H1 (cell line): ENCODE data around the gene PDZD2. TPM values are rescaled to one million over a fixed set of nuclear protein-coding genes. Genes with fewer than 3 reads are reported as not detected.
A peak's percentile ranks its signal among the peaks of the same experiment; 100 is the strongest.

ENCODE experiments used
- CTCF ChIA-PET: fragments of 300-600 bp; sonication (Branson Sonifier 250); formaldehyde crosslinking; loops from one replicate; lab custom pipeline; 2021; ENCODE audit not compliant: partially characterized antibody; lab: Charles Lee
- POLR2A ChIA-PET: fragments of 300-600 bp; sonication (Branson Sonifier 250); formaldehyde crosslinking; loops from one replicate; lab custom pipeline; 2021; ENCODE audit warnings: inconsistent platforms; ENCODE audit not compliant: partially characterized antibody; lab: Charles Lee
- DNase-seq, 2 experiments: peaks; one replicate each; pipeline versions ENCODE4 v3.0.0 to v3.0.0-alpha.2; 2010 to 2022; ENCODE audit warnings: low spot score in 2 of 2, low read depth in 1 of 2, mixed read lengths in 1 of 2
- FAIRE-seq: peaks from 2 replicates; lab custom pipeline; 2011; peaks lifted over from hg19 to GRCh38; lab: Jason Lieb, UNC
- H2AFZ ChIP-seq: 2 replicates; pipeline ENCODE4 v1.8.1; 2012; ENCODE audit warnings: low read length, inconsistent platforms
- H2AK5ac ChIP-seq: 2 replicates; pipeline ENCODE4 v1.6.1; 2013; ENCODE audit warnings: low read depth, low read length
- H2BK120ac ChIP-seq: replicated peaks from 2 replicates; pipeline ENCODE3; 2013; ENCODE audit warnings: low read depth, low read length, inconsistent platforms
- H2BK12ac ChIP-seq: 2 replicates; pipeline ENCODE4 v1.6.1; 2013; ENCODE audit warnings: low read depth, low read length
- H2BK15ac ChIP-seq: 2 replicates; pipeline ENCODE4 v1.6.1; 2013; ENCODE audit warnings: low read length
- H2BK20ac ChIP-seq: 2 replicates; pipeline ENCODE4 v1.6.1; 2013; ENCODE audit warnings: low read length
- H2BK5ac ChIP-seq: 2 replicates; pipeline ENCODE4 v1.6.1; 2013; ENCODE audit warnings: low read depth, low read length
- H3K14ac ChIP-seq: 2 replicates; pipeline ENCODE4 v1.6.1; 2013; ENCODE audit warnings: inconsistent platforms; ENCODE audit not compliant: insufficient read length
- H3K18ac ChIP-seq: 2 replicates; pipeline ENCODE4 v1.6.1; 2013; ENCODE audit warnings: low read length; ENCODE audit errors: extremely low read depth
- H3K23ac ChIP-seq: 2 replicates; pipeline ENCODE4 v1.6.1; 2013; ENCODE audit warnings: inconsistent platforms; ENCODE audit not compliant: insufficient read length
- H3K23me2 ChIP-seq: 2 replicates; pipeline ENCODE4 v1.6.1; 2013; ENCODE audit warnings: low read depth, low read length
- H3K27ac ChIP-seq: 2 replicates; pipeline ENCODE4 v1.6.1; 2011; ENCODE audit warnings: low read depth, low read length, inconsistent platforms
- H3K27me3 ChIP-seq, 4 experiments: replicated peaks in 1 of 4; 1 replicate in 1 of 4; 2 replicates in 3 of 4; pipeline versions ENCODE4 v1.6.1 to v1.8.1; 2011 to 2013; ENCODE audit warnings: low read length in 3 of 4, mild to moderate bottlenecking in 3 of 4, inconsistent platforms in 2 of 4, mixed read lengths in 2 of 4, moderate library complexity in 1 of 4; ENCODE audit not compliant: control insufficient read depth in 3 of 4, insufficient read depth in 3 of 4; ENCODE audit errors: extremely low read depth in 1 of 4
- H3K36me3 ChIP-seq, 4 experiments: 2 replicates each; pipeline versions ENCODE4 v1.6.1 to v1.8.1; 2011 to 2013; ENCODE audit warnings: mild to moderate bottlenecking in 4 of 4, low read length in 3 of 4, moderate library complexity in 2 of 4, control low read depth in 1 of 4, inconsistent platforms in 1 of 4; ENCODE audit not compliant: insufficient read depth in 4 of 4, control insufficient read depth in 2 of 4
- H3K4ac ChIP-seq: replicated peaks from 2 replicates; pipeline ENCODE3; 2013; ENCODE audit warnings: low read length, low read depth, mixed read lengths, inconsistent platforms; ENCODE audit not compliant: insufficient read length
- H3K4me1 ChIP-seq, 4 experiments: replicated peaks in 1 of 4; 1 replicate in 1 of 4; 2 replicates in 3 of 4; pipeline versions ENCODE4 v1.6.1 to v1.8.1; 2011 to 2013; ENCODE audit warnings: low read length in 3 of 4, inconsistent platforms in 2 of 4, mixed read lengths in 1 of 4; ENCODE audit not compliant: insufficient read depth in 4 of 4, control insufficient read depth in 3 of 4
- H3K4me2 ChIP-seq, 2 experiments: 2 replicates each; pipeline versions ENCODE4 v1.6.1 to v1.8.1; 2011 to 2013; ENCODE audit warnings: low read depth in 2 of 2, low read length in 2 of 2, control low read depth in 1 of 2, inconsistent platforms in 1 of 2, mild to moderate bottlenecking in 1 of 2; ENCODE audit not compliant: insufficient read depth in 1 of 2
- H3K4me3 ChIP-seq, 4 experiments: fragments of 200-600, 300-600 bp in 1 of 4; sonication (generic), shearing (Covaris generic), sonication (Bioruptor Twin) in 1 of 4; 2 replicates each; pipeline versions ENCODE4 v1.5.1 to v1.8.1; 2011 to 2016; ENCODE audit warnings: low read length in 4 of 4, low read depth in 3 of 4, control low read depth in 2 of 4, inconsistent platforms in 2 of 4, mild to moderate bottlenecking in 2 of 4, mixed read lengths in 1 of 4, moderate library complexity in 1 of 4; ENCODE audit not compliant: insufficient read depth in 2 of 4; ENCODE audit errors: extremely low read depth in 1 of 4
- H3K56ac ChIP-seq: replicated peaks from 2 replicates; pipeline ENCODE3; 2013; ENCODE audit warnings: low read depth, mild to moderate bottlenecking, mixed read lengths, low read length, inconsistent platforms; ENCODE audit not compliant: insufficient read length
- H3K79me1 ChIP-seq: 2 replicates; pipeline ENCODE4 v1.6.1; 2013; ENCODE audit warnings: low read depth, low read length, control low read depth
- H3K79me2 ChIP-seq, 2 experiments: 2 replicates each; pipeline versions ENCODE4 v1.6.1 to v1.8.1; 2012 to 2013; ENCODE audit warnings: low read length in 2 of 2, mild to moderate bottlenecking in 2 of 2, inconsistent platforms in 1 of 2; ENCODE audit not compliant: insufficient read depth in 2 of 2, control insufficient read depth in 1 of 2
- H3K9ac ChIP-seq, 4 experiments: replicated peaks in 1 of 4; 1 replicate in 1 of 4; 2 replicates in 3 of 4; pipeline versions ENCODE4 v1.6.1 to v1.8.1; 2011 to 2013; ENCODE audit warnings: low read depth in 3 of 4, low read length in 3 of 4, control low read depth in 2 of 4, mild to moderate bottlenecking in 2 of 4, moderate library complexity in 2 of 4, inconsistent platforms in 1 of 4; ENCODE audit errors: extremely low read depth in 1 of 4
- H3K9me3 ChIP-seq, 2 experiments: 2 replicates each; pipeline versions ENCODE4 v1.6.1 to v1.8.1; 2012 to 2013; ENCODE audit warnings: mild to moderate bottlenecking in 2 of 2, moderate library complexity in 2 of 2, control low read depth in 1 of 2, inconsistent platforms in 1 of 2, low read depth in 1 of 2, low read length in 1 of 2, mixed read lengths in 1 of 2; ENCODE audit not compliant: insufficient read depth in 2 of 2
- H4K20me1 ChIP-seq, 2 experiments: replicated peaks in 1 of 2; 2 replicates each; pipeline versions ENCODE3 to v1.8.1; 2011 to 2013; ENCODE audit warnings: inconsistent platforms in 2 of 2, low read length in 2 of 2, mild to moderate bottlenecking in 1 of 2; ENCODE audit not compliant: insufficient read depth in 2 of 2, control insufficient read depth in 1 of 2
- H4K5ac ChIP-seq: 2 replicates; pipeline ENCODE4 v1.6.1; 2013; ENCODE audit warnings: low read length, low read depth, mixed read lengths, inconsistent platforms; ENCODE audit not compliant: insufficient read length
- H4K8ac ChIP-seq: 2 replicates; pipeline ENCODE4 v1.8.0; 2013; ENCODE audit warnings: mild to moderate bottlenecking, moderate library complexity, low read length, inconsistent platforms; ENCODE audit not compliant: insufficient read depth; ENCODE audit errors: extremely low read depth
- H4K91ac ChIP-seq: replicated peaks from 2 replicates; pipeline ENCODE3; 2013; ENCODE audit warnings: low read length, mixed read lengths, inconsistent platforms; ENCODE audit not compliant: insufficient read length
- BRCA1 ChIP-seq: IDR thresholded peaks from 2 replicates; pipeline ENCODE4 v1.6.1; 2012; ENCODE audit warnings: low read depth, low read length, improper control_type of control experiment
- RFX5 ChIP-seq: IDR thresholded peaks from 2 replicates; pipeline ENCODE4 v1.6.1; 2011; ENCODE audit warnings: low read depth, low read length, improper control_type of control experiment, borderline replicate concordance
- TAF1 ChIP-seq: IDR thresholded peaks from 2 replicates; pipeline ENCODE4 v1.6.1; 2011; ENCODE audit warnings: mild to moderate bottlenecking, low read depth, low read length
- YY1 ChIP-seq: IDR thresholded peaks from 2 replicates; pipeline ENCODE4 v1.6.1; 2011; ENCODE audit warnings: low read depth, mild to moderate bottlenecking, low read length
- WGBS, 2 experiments: shearing (Covaris generic) in 1 of 2; methylation state at CpG; one replicate each; pipeline versions ENCODE4 v1.1.6 to v1.1.7; 2013 to 2015; ENCODE audit warnings: low lambda C conversion rate in 2 of 2, mixed read lengths in 2 of 2, inconsistent platforms in 1 of 2, low coverage in 1 of 2, missing lambda C conversion rate in 1 of 2; ENCODE audit not compliant: insufficient replicate concordance in 2 of 2, insufficient coverage in 1 of 2, insufficient read length in 1 of 2; ENCODE audit errors: extremely low coverage in 1 of 2, missing lambda C conversion rate in 1 of 2; 5-methylcytosine and 5-hydroxymethylcytosine counted together
- polyA plus RNA-seq, 7 experiments: library from polyadenylated mRNA; depleted of rRNA in 3 of 7; stranded (reverse) in 5 of 7; unstranded in 2 of 7; fragments of >200 nt in 5 of 7; fragments of 200-250 nt in 2 of 7; gene quantifications; 1 replicate in 5 of 7; 2 replicates in 1 of 7; 4 replicates in 1 of 7; pipeline versions ENCODE4 v1.2.1 to v1.2.3, GENCODE V29; 2011 to 2013; ENCODE audit warnings: missing spikeins in 2 of 7, mixed read lengths in 2 of 7
- total RNA-seq: library from RNA; stranded (reverse); fragmentation: NEBNext Ultra II Directional; extraction: Animal tissue kit (Norgen Biotek cat#: 25700); gene quantifications from 2 replicates; pipeline ENCODE4 v1.2.1, GENCODE V29; 2021

Gene PDZD2
- total and polyA plus RNA-seq, 2 of the 8 experiments (the other 6 are each of a cell fraction or from before 2014, with no cell fraction given), result 1.2 to 6.8 TPM

GRCh38 chr5:31889001-31889561 lies 250.2 kb downstream of the PDZD2 start:
- 68% methylated on average over 8 of the region's 8 CpGs; no CpG with 5 or more reads in 1 of the 2 experiments for WGBS, 2 experiments
- H4K5ac ChIP-seq, result no peak overlapping the region
- no peaks in the 10 kb centered on the region for H3K79me1 ChIP-seq
- H3K23me2 ChIP-seq, result no peaks in the 10 kb centered on the region; the same call in 1 of the 2 replicates
- TF ChIP-seq YY1 (peak; percentile 50; the same call in 1 of the 2 replicates), BRCA1 (no peak), TAF1 (no peak), RFX5 (no peak)
- FAIRE-seq (peak; percentile 86), DNase-seq (peak in 1 of 2 experiments; percentile 13)
- H2BK12ac ChIP-seq, result 0 out of 2 replicates have a peak overlapping the region, but pooled peaks have one; percentile 7
- no peak overlapping the region for H3K27ac ChIP-seq
- no peak overlapping the region for H2BK5ac ChIP-seq
- no peak overlapping the region for H3K4me3 ChIP-seq
- no peaks in the 10 kb centered on the region for H3K27me3 ChIP-seq
- no peak overlapping the region for H3K14ac ChIP-seq
- no peaks in the 10 kb centered on the region for H3K36me3 ChIP-seq
- no peak overlapping the region for H2BK20ac ChIP-seq
- H3K23ac ChIP-seq, result no peak overlapping the region
- H3K18ac ChIP-seq, result no peak overlapping the region; the same call in 1 of the 2 replicates
- H2BK120ac ChIP-seq, result no peak overlapping the region
- H3K4me2 ChIP-seq, result peak overlapping the region in 1 of 2 experiments; percentile 32; a peak in 1 of 4 replicates
- H4K91ac ChIP-seq, result no peak overlapping the region
- H3K9me3 ChIP-seq, result no peaks in the 10 kb centered on the region
- H2BK15ac ChIP-seq, result no peak overlapping the region
- no peak overlapping the region for H3K56ac ChIP-seq
- H3K4ac ChIP-seq, result no peak overlapping the region
- H3K9ac ChIP-seq, result no peak overlapping the region
- H4K8ac ChIP-seq, result no peak overlapping the region
- no peak overlapping the region for H2AFZ ChIP-seq
- POLR2A ChIA-PET, result interaction anchor here (0.9 kb wide), 1 partner anchor 20 kb away, joined by 3 read pairs; no protein-coding TSS in a partner anchor
- H3K79me2 ChIP-seq, result no peaks in the 10 kb centered on the region
- CTCF ChIA-PET, result interaction anchor here (1.6 to 3.3 kb wide), 3 partner anchors 11 to 34 kb away, joined by 4 to 11 read pairs (median 4); no protein-coding TSS in a partner anchor
- no peaks in the 10 kb centered on the region for H4K20me1 ChIP-seq
- no peak overlapping the region for H2AK5ac ChIP-seq
- peaks cover 4 to 14% (median 12%) of the 10 kb centered on the region in 4 experiments; a peak in 6 of 7 replicates for H3K4me1 ChIP-seq
